ENCODE measurements around the gene CFB. TPM values are rescaled to one million over a fixed set of nuclear protein-coding genes. Genes with fewer than 3 reads are reported as not detected.

CFB gene
- total RNA-seq, 1 experiment from 2014 or later: 0.32 TPM

DNA sequence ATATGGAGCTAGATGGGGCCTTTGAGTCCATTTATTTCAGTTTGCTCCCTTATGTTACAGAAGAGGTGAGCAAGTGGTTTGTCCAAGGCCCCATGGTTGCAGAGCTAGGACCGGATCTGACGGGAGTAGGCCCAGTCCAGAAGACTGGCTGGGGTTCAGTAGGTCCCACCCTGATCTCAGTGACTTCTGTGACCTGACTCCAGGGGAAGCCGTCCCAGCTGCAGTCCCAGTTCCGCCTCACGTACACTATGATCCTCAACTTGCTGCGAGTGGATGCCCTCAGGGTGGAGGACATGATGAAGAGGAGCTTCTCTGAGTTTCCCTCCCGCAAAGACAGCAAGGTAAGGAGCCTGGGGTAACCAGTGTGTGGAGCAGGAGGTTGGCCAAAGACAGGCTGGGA is 20.6 kb downstream of the CFB start:
- Histone ChIP-seq H3K36me3 (ENCODE audit: insufficient read depth, low read length, poor library complexity, severe bottlenecking) (peaks cover 40% of the 10 kb centered on the region), H3K4me3 (ENCODE audit: low read depth, low read length, poor library complexity, severe bottlenecking) (no peak overlapping the region), H3K27me3 (replicated peaks; ENCODE audit: insufficient read depth, low read depth, low read length, poor library complexity) (no peaks in the 10 kb centered on the region), H3K9me3 (ENCODE audit: low read depth, low read length, poor library complexity, severe bottlenecking) (no peaks in the 10 kb centered on the region), H3K4me1 (ENCODE audit: insufficient read depth, low read length, poor library complexity, severe bottlenecking) (peaks cover 9% of the 10 kb centered on the region), H3K27ac (ENCODE audit: low read depth, low read length, poor library complexity, severe bottlenecking) (no peak overlapping the region)
- ChIA-PET POLR2A (ENCODE audit: low non-redundant PET) (interaction anchor here (0.6 kb wide), 1 partner anchor 139 kb away, joined by 5 read pairs; the partner anchor contains the start of gene HSPA1B), CTCF (no interaction called here)
- TF ChIP-seq, protein P1, sequence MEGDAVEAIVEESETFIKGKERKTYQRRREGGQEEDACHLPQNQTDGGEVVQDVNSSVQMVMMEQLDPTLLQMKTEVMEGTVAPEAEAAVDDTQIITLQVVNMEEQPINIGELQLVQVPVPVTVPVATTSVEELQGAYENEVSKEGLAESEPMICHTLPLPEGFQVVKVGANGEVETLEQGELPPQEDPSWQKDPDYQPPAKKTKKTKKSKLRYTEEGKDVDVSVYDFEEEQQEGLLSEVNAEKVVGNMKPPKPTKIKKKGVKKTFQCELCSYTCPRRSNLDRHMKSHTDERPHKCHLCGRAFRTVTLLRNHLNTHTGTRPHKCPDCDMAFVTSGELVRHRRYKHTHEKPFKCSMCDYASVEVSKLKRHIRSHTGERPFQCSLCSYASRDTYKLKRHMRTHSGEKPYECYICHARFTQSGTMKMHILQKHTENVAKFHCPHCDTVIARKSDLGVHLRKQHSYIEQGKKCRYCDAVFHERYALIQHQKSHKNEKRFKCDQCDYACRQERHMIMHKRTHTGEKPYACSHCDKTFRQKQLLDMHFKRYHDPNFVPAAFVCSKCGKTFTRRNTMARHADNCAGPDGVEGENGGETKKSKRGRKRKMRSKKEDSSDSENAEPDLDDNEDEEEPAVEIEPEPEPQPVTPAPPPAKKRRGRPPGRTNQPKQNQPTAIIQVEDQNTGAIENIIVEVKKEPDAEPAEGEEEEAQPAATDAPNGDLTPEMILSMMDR (conservative IDR thresholded peaks at IDR 0.05; ENCODE audit: low read depth, low read length): no peak
- no peak for TF ChIP-seq EZH2 (IDR thresholded peaks at IDR 0.05; ENCODE audit: borderline replicate concordance, low read depth, low read length, poor library complexity, severe bottlenecking)
- no peak for DNase-seq (ENCODE audit: low spot score)
- intact Hi-C loops (cut with micrococcal nuclease; ENCODE audit: unreplicated experiment): no loop called here
- no TSS peak for BruUV-seq (replicated peaks)

GRCh38 chr6:31966997-31967925 is 21.4 kb downstream of the CFB start:
- POLR2A ChIA-PET (ENCODE audit: low non-redundant PET): interaction anchor here (0.6 kb wide), 1 partner anchor 140 kb away, joined by 5 read pairs; the partner anchor contains the start of gene HSPA1B
- TF ChIP-seq EZH2 (IDR thresholded peaks at IDR 0.05; ENCODE audit: borderline replicate concordance, low read depth, low read length, poor library complexity, severe bottlenecking): no peak
- TF ChIP-seq, protein P1 (conservative IDR thresholded peaks at IDR 0.05; ENCODE audit: low read depth, low read length): no peak
- Histone ChIP-seq H3K4me1 (ENCODE audit: insufficient read depth, low read length, poor library complexity, severe bottlenecking) (peaks cover 9% of the 10 kb centered on the region), H3K27me3 (replicated peaks; ENCODE audit: insufficient read depth, low read depth, low read length, poor library complexity) (no peaks in the 10 kb centered on the region), H3K27ac (ENCODE audit: low read depth, low read length, poor library complexity, severe bottlenecking) (no peak overlapping the region), H3K36me3 (ENCODE audit: insufficient read depth, low read length, poor library complexity, severe bottlenecking) (peaks cover 40% of the 10 kb centered on the region), H3K4me3 (ENCODE audit: low read depth, low read length, poor library complexity, severe bottlenecking) (no peak overlapping the region), H3K9me3 (ENCODE audit: low read depth, low read length, poor library complexity, severe bottlenecking) (no peaks in the 10 kb centered on the region)
- CTCF ChIA-PET: no interaction called here
- intact Hi-C loops (cut with micrococcal nuclease; ENCODE audit: unreplicated experiment): no loop called here
- DNase-seq (ENCODE audit: low spot score): no peak
- BruUV-seq (replicated peaks): no TSS peak

DNA sequence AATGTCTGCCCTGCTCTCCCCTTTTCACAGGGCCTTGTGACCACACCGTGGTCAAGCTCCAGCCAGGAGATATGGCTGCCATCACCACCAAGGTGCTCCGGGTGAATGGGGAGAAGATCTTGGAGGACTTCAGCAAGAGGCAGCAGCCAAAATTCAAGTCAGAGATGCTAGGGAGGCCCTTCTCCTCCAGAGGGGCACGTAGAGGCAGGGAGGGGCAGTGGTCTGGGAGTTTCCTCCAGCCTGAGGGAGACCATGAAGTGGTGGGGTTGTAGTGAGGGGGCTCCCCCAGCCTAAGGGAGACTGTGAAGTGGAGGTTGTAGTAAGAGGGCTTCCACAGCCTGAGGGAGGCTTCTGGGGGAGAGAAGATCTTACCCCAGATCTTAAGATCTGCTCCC is 22.0 kb downstream of the CFB start:
- no TSS peak for BruUV-seq (replicated peaks)
- Histone ChIP-seq H3K27me3 (replicated peaks; ENCODE audit: insufficient read depth, low read depth, low read length, poor library complexity) (no peaks in the 10 kb centered on the region), H3K9me3 (ENCODE audit: low read depth, low read length, poor library complexity, severe bottlenecking) (no peaks in the 10 kb centered on the region), H3K36me3 (ENCODE audit: insufficient read depth, low read length, poor library complexity, severe bottlenecking) (peaks cover 40% of the 10 kb centered on the region), H3K27ac (ENCODE audit: low read depth, low read length, poor library complexity, severe bottlenecking) (no peak overlapping the region), H3K4me3 (ENCODE audit: low read depth, low read length, poor library complexity, severe bottlenecking) (no peak overlapping the region), H3K4me1 (ENCODE audit: insufficient read depth, low read length, poor library complexity, severe bottlenecking) (peaks cover 11% of the 10 kb centered on the region)
- CTCF ChIA-PET: no interaction called here
- POLR2A ChIA-PET (ENCODE audit: low non-redundant PET): no interaction called here
- no peak for DNase-seq (ENCODE audit: low spot score)
- TF ChIP-seq EZH2 (IDR thresholded peaks at IDR 0.05; ENCODE audit: borderline replicate concordance, low read depth, low read length, poor library complexity, severe bottlenecking): no peak
- TF ChIP-seq, protein P1 (conservative IDR thresholded peaks at IDR 0.05; ENCODE audit: low read depth, low read length): no peak
- intact Hi-C loops (cut with micrococcal nuclease; ENCODE audit: unreplicated experiment): no loop called here

Measured in A673 (cell line).